ENCODE data around the gene TMEFF2. TPM values are rescaled to one million over a fixed set of nuclear protein-coding genes. Genes with fewer than 3 reads are reported as not detected.

The TMEFF2 gene
- polyA plus RNA-seq, 1 of the 3 experiments (the other 2 are of a cell fraction), result 5.4 TPM

DNA sequence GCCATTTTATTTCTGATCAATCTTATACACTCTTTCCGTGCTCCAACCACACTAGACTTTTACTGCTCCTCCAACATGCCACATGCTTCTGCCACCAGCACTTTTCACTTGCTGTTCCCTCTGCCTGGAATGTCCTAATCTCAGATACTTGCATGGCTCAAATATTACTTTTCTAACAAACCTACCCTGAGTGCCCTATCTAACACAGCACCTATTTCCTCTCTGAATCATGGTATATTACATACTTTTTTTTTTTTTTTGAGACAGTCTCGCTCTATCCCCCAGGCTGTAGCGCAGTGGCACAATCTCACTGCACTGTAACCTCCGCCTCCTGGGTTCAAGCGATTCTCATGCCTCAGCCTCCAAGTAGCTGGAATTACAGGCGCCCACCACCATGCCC, 181.5 kb downstream of the TMEFF2 start:
- peaks cover 3% of the 10 kb centered on the region for H3F3A ChIP-seq (replicated peaks; ENCODE audit: insufficient read depth)
- H3K4me3 ChIP-seq (ENCODE audit: low read depth in 2 of 2, low read length in 1 of 2), result no peak overlapping the region
- H4K20me1 ChIP-seq (ENCODE audit: insufficient read depth), result no peaks in the 10 kb centered on the region
- no peak overlapping the region for H3K4me2 ChIP-seq
- ChIA-PET POLR2A (no interaction called here), CTCF (no interaction called here)
- H3K36me3 ChIP-seq (replicated peaks in 1 of 2; ENCODE audit: control insufficient read depth in 1 of 2, insufficient read depth in 2 of 2, low read length in 1 of 2), result no peaks in the 10 kb centered on the region
- H3K79me2 ChIP-seq (ENCODE audit: insufficient read depth), result no peaks in the 10 kb centered on the region
- 96% methylated on average over 6 of the region's 6 CpGs for WGBS (ENCODE audit: low lambda C conversion rate)
- no peaks in the 10 kb centered on the region for H3K9me2 ChIP-seq
- no peaks in the 10 kb centered on the region for H3K4me1 ChIP-seq (ENCODE audit: control insufficient read depth in 1 of 2, insufficient read depth in 2 of 2, low read depth in 1 of 2, low read length in 1 of 2)
- H2AFZ ChIP-seq (ENCODE audit: low read depth), result no peak overlapping the region
- H3K27ac ChIP-seq (ENCODE audit: low read depth in 2 of 2, low read length in 1 of 2), result no peak overlapping the region
- H3K27me3 ChIP-seq (ENCODE audit: insufficient read depth), result no peaks in the 10 kb centered on the region
- no peaks in the 10 kb centered on the region for H3K9me3 ChIP-seq
- TF ChIP-seq JUND (IDR thresholded peaks at IDR 0.05) (no peak), CTCF (IDR thresholded peaks at IDR 0.05) (no peak), IRF3 (IDR thresholded peaks at IDR 0.05; ENCODE audit: low read depth, low read length) (no peak), EP300 (IDR thresholded peaks at IDR 0.05; ENCODE audit: borderline replicate concordance in 1 of 2, low read depth in 1 of 2, low read length in 1 of 2) (no peak), SIN3A (IDR thresholded peaks at IDR 0.05; ENCODE audit: borderline replicate concordance, low read depth, low read length) (no peak), PBX3 (IDR thresholded peaks at IDR 0.05) (no peak), TAF1 (IDR thresholded peaks at IDR 0.05; ENCODE audit: borderline replicate concordance, low read depth, low read length) (no peak), REST (IDR thresholded peaks at IDR 0.05; ENCODE audit: low read depth, low read length) (no peak), USF2 (IDR thresholded peaks at IDR 0.05; ENCODE audit: borderline replicate concordance, low read depth, low read length) (no peak), RXRA (IDR thresholded peaks at IDR 0.05; ENCODE audit: borderline replicate concordance, low read depth) (no peak), USF1 (IDR thresholded peaks at IDR 0.05; ENCODE audit: borderline replicate concordance, low read depth) (no peak), NFIC (IDR thresholded peaks at IDR 0.05; ENCODE audit: borderline replicate concordance) (no peak), FOXM1 (IDR thresholded peaks at IDR 0.05; ENCODE audit: low read depth) (no peak), RCOR1 (IDR thresholded peaks at IDR 0.05; ENCODE audit: low read length) (no peak), YY1 (IDR thresholded peaks at IDR 0.05; ENCODE audit: low read depth) (no peak), RAD21 (IDR thresholded peaks at IDR 0.05; ENCODE audit: low read length) (no peak), GATA2 (CRISPR knock-in tag; IDR thresholded peaks at IDR 0.05) (no peak), MEF2A (IDR thresholded peaks at IDR 0.05; ENCODE audit: borderline replicate concordance, low read depth) (no peak)
- TF ChIP-seq, protein P1, sequence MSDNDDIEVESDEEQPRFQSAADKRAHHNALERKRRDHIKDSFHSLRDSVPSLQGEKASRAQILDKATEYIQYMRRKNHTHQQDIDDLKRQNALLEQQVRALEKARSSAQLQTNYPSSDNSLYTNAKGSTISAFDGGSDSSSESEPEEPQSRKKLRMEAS (IDR thresholded peaks at IDR 0.05; ENCODE audit: low read depth), result no peak
- H3K9ac ChIP-seq, result no peak overlapping the region
- no peak for DNase-seq
